Measurements from ENCODE around the gene SFMBT1. TPM values are rescaled to one million over a fixed set of nuclear protein-coding genes. Genes with fewer than 3 reads are reported as not detected.

The SFMBT1 gene
- total and polyA plus RNA-seq, 2 experiments from 2014 or later = 5.3 to 24.0 TPM

DNA sequence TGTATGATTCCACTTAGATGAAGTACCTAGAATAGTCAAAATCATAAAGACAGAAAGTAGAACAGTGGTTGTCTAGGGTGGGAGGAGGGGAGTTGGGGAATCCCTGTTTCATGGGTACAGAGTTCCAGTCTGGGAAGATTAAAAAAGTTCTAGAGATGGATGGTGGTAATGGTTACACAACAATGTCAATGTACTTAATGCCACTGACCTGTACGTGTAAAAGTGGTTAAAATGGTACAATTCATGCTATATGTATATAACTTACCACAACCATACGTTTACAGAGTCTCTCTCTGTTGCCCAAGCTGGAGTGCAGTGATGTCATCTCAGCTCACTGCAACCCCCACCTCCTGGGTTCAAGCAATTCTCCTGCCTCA, 6.5 kb downstream of the SFMBT1 start:
- Mint-ChIP-seq H3K27me3 (ENCODE audit: insufficient read depth, low read depth, poor library complexity) (peaks cover 2% of the 10 kb centered on the region), H3K27ac (no peak overlapping the region), H3K4me3 (no peak overlapping the region), H3K9me3 (no peaks in the 10 kb centered on the region), H3K36me3 (ENCODE audit: low read depth) (no peaks in the 10 kb centered on the region), H3K4me1 (peaks cover 41% of the 10 kb centered on the region)
- Histone ChIP-seq H3K79me2 (replicated peaks; ENCODE audit: insufficient read depth) (peaks cover 82% of the 10 kb centered on the region), H3K4me1 (ENCODE audit: insufficient read depth) (peaks cover 33% of the 10 kb centered on the region), H2AFZ (no peak overlapping the region), H3K4me3 (no peak overlapping the region), H3K4me2 (no peak overlapping the region), H3K27me3 (ENCODE audit: insufficient read depth) (peaks cover 12% of the 10 kb centered on the region), H3K27ac (ENCODE audit: low read depth) (no peak overlapping the region), H4K20me1 (replicated peaks; ENCODE audit: insufficient read depth) (peaks cover 9% of the 10 kb centered on the region), H3K9me2 (ENCODE audit: insufficient read depth) (0 out of 2 replicates have a peak, but pooled peaks cover 6% of the 10 kb centered on the region), H3K36me3 (ENCODE audit: insufficient read depth) (no peaks in the 10 kb centered on the region), H3F3A (replicated peaks; ENCODE audit: low read depth) (peaks cover 8% of the 10 kb centered on the region)
- DNase-seq (ENCODE audit: low spot score) (no peak), ATAC-seq (no peak)
- TF ChIP-seq, protein P1, sequence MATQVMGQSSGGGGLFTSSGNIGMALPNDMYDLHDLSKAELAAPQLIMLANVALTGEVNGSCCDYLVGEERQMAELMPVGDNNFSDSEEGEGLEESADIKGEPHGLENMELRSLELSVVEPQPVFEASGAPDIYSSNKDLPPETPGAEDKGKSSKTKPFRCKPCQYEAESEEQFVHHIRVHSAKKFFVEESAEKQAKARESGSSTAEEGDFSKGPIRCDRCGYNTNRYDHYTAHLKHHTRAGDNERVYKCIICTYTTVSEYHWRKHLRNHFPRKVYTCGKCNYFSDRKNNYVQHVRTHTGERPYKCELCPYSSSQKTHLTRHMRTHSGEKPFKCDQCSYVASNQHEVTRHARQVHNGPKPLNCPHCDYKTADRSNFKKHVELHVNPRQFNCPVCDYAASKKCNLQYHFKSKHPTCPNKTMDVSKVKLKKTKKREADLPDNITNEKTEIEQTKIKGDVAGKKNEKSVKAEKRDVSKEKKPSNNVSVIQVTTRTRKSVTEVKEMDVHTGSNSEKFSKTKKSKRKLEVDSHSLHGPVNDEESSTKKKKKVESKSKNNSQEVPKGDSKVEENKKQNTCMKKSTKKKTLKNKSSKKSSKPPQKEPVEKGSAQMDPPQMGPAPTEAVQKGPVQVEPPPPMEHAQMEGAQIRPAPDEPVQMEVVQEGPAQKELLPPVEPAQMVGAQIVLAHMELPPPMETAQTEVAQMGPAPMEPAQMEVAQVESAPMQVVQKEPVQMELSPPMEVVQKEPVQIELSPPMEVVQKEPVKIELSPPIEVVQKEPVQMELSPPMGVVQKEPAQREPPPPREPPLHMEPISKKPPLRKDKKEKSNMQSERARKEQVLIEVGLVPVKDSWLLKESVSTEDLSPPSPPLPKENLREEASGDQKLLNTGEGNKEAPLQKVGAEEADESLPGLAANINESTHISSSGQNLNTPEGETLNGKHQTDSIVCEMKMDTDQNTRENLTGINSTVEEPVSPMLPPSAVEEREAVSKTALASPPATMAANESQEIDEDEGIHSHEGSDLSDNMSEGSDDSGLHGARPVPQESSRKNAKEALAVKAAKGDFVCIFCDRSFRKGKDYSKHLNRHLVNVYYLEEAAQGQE (IDR thresholded peaks at IDR 0.05; ENCODE audit: unreplicated experiment) = no peak
- TF ChIP-seq, protein P2, sequence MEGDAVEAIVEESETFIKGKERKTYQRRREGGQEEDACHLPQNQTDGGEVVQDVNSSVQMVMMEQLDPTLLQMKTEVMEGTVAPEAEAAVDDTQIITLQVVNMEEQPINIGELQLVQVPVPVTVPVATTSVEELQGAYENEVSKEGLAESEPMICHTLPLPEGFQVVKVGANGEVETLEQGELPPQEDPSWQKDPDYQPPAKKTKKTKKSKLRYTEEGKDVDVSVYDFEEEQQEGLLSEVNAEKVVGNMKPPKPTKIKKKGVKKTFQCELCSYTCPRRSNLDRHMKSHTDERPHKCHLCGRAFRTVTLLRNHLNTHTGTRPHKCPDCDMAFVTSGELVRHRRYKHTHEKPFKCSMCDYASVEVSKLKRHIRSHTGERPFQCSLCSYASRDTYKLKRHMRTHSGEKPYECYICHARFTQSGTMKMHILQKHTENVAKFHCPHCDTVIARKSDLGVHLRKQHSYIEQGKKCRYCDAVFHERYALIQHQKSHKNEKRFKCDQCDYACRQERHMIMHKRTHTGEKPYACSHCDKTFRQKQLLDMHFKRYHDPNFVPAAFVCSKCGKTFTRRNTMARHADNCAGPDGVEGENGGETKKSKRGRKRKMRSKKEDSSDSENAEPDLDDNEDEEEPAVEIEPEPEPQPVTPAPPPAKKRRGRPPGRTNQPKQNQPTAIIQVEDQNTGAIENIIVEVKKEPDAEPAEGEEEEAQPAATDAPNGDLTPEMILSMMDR (conservative IDR thresholded peaks at IDR 0.05; ENCODE audit: low read depth in 2 of 2) = no peak
- TF ChIP-seq CREB1 (CRISPR knock-in tag; IDR thresholded peaks at IDR 0.05; ENCODE audit: low read depth) (no peak), ZNF331 (CRISPR knock-in tag; IDR thresholded peaks at IDR 0.05; ENCODE audit: low read depth) (no peak), ZNF114 (CRISPR knock-in tag; IDR thresholded peaks at IDR 0.05) (no peak), NANOG (IDR thresholded peaks at IDR 0.05; ENCODE audit: borderline replicate concordance) (no peak), EZH2phosphoT487 (IDR thresholded peaks at IDR 0.05; ENCODE audit: unreplicated experiment) (no peak), JUNB (IDR thresholded peaks at IDR 0.05; ENCODE audit: unreplicated experiment) (no peak), STAT1 (IDR thresholded peaks at IDR 0.05; ENCODE audit: unreplicated experiment) (no peak), EZH2 (IDR thresholded peaks at IDR 0.05; ENCODE audit: low read depth, unreplicated experiment) (no peak), POLR2AphosphoS5 (IDR thresholded peaks at IDR 0.05; ENCODE audit: low read depth) (no peak)
- TF ChIP-seq, protein P3, sequence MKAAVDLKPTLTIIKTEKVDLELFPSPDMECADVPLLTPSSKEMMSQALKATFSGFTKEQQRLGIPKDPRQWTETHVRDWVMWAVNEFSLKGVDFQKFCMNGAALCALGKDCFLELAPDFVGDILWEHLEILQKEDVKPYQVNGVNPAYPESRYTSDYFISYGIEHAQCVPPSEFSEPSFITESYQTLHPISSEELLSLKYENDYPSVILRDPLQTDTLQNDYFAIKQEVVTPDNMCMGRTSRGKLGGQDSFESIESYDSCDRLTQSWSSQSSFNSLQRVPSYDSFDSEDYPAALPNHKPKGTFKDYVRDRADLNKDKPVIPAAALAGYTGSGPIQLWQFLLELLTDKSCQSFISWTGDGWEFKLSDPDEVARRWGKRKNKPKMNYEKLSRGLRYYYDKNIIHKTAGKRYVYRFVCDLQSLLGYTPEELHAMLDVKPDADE (IDR thresholded peaks at IDR 0.05) = no peak
- TF ChIP-seq, protein P4, sequence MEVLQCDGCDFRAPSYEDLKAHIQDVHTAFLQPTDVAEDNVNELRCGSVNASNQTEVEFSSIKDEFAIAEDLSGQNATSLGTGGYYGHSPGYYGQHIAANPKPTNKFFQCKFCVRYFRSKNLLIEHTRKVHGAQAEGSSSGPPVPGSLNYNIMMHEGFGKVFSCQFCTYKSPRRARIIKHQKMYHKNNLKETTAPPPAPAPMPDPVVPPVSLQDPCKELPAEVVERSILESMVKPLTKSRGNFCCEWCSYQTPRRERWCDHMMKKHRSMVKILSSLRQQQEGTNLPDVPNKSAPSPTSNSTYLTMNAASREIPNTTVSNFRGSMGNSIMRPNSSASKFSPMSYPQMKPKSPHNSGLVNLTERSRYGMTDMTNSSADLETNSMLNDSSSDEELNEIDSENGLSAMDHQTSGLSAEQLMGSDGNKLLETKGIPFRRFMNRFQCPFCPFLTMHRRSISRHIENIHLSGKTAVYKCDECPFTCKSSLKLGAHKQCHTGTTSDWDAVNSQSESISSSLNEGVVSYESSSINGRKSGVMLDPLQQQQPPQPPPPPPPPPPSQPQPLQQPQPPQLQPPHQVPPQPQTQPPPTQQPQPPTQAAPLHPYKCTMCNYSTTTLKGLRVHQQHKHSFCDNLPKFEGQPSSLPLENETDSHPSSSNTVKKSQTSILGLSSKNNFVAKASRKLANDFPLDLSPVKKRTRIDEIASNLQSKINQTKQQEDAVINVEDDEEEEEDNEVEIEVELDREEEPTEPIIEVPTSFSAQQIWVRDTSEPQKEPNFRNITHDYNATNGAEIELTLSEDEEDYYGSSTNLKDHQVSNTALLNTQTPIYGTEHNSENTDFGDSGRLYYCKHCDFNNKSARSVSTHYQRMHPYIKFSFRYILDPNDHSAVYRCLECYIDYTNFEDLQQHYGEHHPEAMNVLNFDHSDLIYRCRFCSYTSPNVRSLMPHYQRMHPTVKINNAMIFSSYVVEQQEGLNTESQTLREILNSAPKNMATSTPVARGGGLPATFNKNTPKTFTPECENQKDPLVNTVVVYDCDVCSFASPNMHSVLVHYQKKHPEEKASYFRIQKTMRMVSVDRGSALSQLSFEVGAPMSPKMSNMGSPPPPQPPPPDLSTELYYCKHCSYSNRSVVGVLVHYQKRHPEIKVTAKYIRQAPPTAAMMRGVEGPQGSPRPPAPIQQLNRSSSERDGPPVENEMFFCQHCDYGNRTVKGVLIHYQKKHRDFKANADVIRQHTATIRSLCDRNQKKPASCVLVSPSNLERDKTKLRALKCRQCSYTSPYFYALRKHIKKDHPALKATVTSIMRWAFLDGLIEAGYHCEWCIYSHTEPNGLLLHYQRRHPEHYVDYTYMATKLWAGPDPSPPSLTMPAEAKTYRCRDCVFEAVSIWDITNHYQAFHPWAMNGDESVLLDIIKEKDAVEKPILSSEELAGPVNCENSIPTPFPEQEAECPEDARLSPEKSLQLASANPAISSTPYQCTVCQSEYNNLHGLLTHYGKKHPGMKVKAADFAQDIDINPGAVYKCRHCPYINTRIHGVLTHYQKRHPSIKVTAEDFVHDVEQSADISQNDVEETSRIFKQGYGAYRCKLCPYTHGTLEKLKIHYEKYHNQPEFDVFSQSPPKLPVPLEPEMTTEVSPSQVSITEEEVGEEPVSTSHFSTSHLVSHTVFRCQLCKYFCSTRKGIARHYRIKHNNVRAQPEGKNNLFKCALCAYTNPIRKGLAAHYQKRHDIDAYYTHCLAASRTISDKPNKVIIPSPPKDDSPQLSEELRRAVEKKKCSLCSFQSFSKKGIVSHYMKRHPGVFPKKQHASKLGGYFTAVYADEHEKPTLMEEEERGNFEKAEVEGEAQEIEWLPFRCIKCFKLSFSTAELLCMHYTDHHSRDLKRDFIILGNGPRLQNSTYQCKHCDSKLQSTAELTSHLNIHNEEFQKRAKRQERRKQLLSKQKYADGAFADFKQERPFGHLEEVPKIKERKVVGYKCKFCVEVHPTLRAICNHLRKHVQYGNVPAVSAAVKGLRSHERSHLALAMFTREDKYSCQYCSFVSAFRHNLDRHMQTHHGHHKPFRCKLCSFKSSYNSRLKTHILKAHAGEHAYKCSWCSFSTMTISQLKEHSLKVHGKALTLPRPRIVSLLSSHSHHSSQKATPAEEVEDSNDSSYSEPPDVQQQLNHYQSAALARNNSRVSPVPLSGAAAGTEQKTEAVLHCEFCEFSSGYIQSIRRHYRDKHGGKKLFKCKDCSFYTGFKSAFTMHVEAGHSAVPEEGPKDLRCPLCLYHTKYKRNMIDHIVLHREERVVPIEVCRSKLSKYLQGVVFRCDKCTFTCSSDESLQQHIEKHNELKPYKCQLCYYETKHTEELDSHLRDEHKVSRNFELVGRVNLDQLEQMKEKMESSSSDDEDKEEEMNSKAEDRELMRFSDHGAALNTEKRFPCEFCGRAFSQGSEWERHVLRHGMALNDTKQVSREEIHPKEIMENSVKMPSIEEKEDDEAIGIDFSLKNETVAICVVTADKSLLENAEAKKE (CRISPR knock-in tag; IDR thresholded peaks at IDR 0.05) = no peak

Measured in GM23338 (cell line).